ENCODE results near the gene ANKS6.

DNA sequence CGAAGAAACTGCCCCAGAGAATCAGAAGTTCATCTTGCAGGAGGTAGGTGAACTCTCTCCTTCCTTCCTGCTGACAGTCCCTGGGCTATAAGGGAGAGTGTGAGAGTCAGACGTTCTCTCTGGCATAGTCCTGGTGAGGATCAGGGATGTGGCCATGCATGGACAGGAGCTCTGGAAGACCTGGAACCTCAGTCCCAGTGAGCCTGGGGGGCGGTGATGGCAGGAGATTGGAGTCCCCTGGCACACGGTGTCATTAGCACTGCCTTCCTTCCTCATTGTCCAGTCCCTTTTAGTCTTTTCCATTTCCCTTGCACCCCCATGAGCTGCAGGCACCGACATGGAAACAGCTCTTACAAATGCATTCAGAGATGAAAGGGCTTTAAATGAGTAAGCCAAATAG lies 49.7 kb upstream of the ANKS6 start:
- TF ChIP-seq POLR2AphosphoS5 (IDR thresholded peaks at IDR 0.05): no peak
- TF ChIP-seq CTCF (IDR thresholded peaks at IDR 0.05 in 8 of 11, conservative IDR thresholded peaks at IDR 0.05 in 3 of 11): no peak

Data from spleen (tissue), 7 donors.